DMS114 treated with DMSO at 0.1 percent for 48 hours (cell line): ENCODE measurements around the gene PNPLA5.
"Not testable (repeated sequence)": the region's sequence is repeated elsewhere in the genome, so short reads cannot be mapped to it uniquely, and the experiment has no call there.

Experiments
- DNase-seq: peaks from one replicate; lab custom pipeline; 2025; ENCODE audit not compliant: unreplicated experiment; lab: John Stamatoyannopoulos, UW

Gene PNPLA5, protein sequence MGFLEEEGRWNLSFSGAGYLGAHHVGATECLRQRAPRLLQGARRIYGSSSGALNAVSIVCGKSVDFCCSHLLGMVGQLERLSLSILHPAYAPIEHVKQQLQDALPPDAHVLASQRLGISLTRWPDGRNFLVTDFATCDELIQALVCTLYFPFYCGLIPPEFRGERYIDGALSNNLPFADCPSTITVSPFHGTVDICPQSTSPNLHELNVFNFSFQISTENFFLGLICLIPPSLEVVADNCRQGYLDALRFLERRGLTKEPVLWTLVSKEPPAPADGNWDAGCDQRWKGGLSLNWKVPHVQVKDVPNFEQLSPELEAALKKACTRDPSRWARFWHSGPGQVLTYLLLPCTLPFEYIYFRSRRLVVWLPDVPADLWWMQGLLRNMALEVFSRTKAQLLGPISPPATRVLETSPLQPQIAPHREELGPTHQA

DNA sequence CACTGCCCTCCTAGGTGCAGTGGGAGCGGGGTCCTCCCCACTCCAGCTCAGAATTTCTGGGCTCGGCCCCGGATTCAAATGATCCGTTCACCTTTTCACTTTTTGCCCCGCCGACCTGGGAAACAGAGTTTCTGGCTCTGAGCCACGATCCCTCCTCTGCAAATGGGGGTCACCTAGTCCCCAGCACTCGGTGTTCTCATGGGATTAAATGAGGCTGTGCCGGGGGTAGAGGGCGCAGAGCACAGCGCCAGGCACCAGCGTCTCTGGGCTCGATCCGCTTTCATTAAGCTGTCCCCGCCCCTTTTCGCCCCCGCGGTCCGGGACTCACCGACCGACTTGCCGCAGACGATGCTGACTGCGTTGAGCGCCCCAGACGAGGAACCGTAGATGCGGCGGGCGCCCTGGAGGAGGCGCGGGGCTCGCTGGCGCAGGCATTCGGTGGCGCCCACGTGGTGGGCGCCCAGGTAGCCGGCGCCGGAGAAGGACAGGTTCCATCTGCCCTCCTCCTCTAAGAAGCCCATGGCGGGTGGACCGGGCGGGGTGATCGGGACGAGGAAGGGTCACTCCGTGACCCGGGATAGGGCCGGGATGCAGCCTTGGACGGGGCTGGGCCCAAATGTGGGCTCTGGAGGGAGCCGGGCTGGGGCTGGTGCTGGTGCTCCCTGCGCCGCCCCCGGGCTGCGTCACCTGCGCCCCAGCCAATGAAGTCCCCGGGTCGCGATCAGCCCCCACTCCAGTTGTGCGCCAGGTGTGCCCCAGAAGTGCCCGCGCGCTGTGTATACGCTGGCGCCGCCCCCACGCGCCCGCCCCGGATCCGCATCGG is at the start of gene PNPLA5:
Gene PNPLA5 (minus strand): TSS at position 654 of the 823 bp plus-strand sequence. CDS start 133 bp downstream, at position 521.
- no peak for DNase-seq

DNA sequence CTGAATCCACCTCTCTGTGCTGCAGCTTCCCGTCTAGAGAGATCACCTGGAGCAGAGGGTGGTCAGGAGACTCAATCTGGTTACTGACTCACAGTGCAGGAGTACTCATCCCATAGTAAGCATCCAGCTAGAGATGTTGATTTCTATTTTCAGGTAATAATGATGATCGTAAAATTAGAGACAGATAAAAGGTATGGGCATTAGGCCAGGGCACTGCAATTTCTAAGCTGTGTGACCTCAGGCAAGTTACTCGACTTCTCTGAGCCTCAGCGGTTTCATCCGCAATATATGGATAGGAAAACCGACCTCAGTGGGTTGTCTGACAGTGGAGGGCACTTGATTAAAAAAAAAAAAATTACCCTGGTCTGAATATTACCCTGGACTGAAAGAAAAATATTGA is 49.6 kb upstream of the PNPLA5 start:
- DNase-seq: no peak

DNA sequence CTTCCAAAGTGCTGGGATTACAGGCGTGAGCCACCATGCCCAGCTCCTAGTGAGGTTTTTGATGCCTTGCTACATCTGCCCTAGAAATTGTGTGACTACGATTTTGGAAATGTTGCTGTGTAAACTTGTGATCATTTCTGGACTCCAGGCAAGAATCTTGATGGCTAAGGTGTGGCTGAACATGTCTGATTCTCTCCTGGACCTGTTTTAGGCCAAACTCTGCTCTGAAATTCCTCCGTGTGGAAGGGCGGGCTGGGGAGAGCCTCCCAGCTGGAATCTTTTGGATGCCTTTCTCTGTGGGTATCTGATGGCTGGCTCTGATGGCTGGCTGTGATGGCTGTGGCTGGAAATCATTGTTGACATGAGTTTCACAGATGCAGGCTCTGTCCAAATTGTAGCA is 40.0 kb upstream of the PNPLA5 start:
- DNase-seq: no peak

DNA sequence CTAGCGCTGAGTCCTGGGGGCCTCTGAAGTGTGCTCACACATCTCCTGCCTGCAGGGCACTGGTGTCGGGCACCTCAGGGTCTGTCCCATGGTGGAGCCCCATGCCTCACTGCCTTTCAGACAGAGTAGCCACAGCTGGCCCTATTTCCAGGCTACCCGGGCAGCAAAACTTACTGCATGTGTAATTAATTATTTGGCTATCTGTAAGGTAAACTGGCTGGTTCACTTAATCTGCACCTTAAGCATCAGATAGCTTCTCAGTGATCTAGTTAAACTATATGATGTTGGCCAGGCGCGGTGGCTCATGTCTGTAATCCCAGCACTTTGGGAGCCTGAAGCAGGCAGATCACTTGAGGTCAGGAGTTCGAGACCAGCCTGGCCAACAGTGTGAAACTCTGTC is 37.1 kb upstream of the PNPLA5 start:
- DNase-seq: no peak

DNA sequence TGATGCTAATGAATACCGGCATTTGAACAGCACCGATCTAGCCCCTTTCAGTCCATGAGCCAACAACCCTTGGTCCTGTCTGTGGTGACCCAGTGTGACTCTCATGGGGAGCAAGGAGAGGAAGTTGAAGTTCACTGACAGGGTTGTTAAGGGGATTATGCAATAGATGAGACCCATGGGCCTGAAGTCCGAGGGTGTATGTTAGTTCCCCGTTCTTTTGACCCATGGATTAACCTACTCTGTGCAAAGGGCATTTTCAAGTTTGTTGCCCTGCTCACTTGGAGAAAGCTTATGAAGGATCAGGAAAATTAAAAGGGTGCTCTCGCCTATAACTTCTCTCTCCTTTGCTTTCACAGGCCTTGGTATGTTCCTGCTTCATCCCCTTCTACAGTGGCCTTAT is 36.7 kb upstream of the PNPLA5 start:
- no peak for DNase-seq

DNA sequence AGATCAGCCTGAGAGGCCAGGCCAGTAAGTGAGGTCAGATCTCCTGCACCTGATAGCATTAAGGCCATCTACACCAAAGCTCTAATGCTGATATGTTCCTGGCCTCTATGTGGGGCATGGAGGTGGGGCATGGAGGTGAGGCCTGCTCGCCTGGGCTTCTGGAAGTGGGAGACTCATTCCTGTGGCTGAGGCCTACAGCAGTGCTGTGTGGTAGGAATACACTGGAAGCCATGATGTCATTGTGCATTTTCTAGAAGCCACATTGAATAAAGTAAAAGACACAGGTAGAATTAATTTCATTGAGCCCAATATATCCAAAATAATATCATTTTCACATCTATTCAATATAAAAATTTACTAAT is 34.5 kb upstream of the PNPLA5 start:
- DNase-seq: no peak

DNA sequence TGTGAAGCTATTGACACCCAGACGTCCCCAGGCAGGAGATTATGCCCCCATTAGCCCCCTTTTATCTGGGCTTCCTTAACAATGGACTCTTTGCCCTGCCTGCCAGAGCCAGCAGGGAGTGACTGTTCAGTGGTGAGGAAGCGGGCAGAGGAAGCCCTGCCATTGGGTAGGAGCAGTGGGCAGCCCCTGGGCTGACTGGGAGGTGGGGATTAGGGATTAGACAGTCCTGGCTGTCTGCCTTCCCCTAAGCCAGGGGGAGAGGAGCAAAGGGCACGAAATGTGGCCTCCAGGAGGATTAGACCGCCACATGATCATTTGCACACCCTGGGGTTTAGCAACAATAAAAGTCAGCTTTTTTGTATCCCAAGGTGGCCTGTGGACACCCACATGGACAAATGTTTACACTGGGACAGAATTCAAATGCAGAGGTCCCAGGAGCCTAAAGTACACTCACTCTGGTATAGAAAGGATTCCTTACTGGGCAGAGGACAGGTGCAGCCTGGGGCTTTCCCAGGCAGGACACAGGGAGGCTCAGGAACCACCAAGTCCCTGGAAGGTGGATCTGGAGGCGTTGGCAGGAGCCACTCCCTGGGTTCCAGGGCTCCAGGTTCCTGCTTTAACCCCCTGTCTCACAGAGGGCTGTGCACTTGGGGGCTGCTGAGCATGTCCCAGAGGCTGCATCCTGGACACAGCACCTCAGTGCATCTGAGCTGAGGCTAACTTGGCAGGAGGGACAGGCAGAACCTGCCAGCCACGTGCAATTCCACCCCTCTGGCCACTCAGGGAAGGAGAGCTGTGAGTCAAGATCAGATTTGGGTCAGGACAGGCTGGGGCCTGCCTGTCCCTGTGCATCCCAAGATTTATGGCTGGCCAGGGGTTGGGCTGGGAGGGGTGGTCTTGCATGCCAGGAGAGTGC is 33.9 kb upstream of the PNPLA5 start:
- DNase-seq: no peak

DNA sequence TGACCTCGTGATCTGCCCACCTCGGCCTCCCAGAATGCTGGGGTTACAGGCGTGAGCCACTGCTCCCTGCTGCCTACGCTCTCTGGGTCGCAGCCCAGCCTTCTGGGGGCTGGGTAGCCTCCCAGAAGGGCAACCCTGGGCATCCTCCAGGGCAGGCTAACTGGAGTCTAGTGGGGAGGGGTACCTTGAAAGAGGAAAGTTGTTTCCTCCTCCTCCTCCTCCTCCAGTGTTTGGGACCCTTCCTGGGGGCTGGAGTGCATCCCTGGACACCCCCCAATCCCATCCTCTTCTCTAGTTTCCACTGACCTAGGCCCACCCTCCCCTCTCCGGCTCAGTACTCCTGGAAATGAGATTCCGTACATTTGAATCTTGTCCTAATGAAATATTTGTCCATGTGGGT is 33.1 kb upstream of the PNPLA5 start:
- DNase-seq: no peak

DNA sequence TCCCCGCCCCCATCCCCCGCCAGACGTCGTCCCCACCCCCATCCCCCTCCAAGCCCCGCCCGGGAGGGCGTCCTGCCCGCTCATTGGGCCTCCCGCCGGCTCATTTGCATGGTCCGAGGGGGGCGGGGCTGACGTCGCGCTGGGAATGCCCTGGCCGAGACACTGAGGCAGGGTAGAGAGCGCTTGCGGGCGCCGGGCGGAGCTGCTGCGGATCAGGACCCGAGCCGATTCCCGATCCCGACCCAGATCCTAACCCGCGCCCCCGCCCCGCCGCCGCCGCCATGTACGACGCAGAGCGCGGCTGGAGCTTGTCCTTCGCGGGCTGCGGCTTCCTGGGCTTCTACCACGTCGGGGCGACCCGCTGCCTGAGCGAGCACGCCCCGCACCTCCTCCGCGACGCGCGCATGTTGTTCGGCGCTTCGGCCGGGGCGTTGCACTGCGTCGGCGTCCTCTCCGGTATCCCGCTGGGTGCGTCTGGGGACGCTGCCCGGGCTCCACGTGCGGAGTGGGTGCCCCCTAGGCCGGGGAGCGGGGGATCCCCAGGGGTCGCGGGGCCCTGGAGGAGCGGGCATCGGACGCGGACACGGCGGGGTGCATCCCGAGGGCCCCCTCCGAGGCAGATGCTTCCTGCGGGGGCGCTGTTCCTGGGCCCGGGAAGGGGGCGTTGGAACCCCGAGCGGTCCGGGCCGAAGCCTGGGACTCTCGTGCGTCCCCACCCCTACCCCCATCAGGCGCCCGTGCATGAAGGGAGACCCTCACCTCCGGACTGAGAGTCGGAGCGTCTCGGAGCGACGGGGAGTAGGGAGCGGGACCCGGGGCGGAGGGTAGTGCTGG is 32.0 kb upstream of the PNPLA5 start, which contains the start of gene PNPLA3:
Gene PNPLA3 (plus strand): TSS at position 175 of the 834 bp plus-strand sequence. CDS start 107 bp downstream, at position 282.
- DNase-seq: peak; percentile 46

DNA sequence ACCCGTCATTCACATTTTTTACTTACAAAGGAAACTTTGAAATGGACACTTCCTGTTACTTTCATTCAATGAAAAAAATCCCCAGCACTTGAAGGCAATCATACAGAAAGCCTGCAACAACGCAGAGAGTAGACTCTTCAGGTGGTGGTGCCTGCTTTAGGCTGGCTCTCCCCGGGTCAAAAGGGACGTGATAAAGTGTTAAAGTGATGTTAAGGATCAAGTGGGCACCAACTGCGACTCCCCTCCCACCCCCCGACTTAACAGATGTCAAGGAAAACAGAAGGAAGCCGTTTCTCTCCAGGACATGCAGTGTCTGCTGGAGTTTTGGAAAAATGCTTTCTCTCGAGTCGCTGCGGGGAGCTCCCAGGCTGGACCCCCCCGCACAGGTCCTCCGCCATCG is 31.4 kb upstream of the PNPLA5 start:
- DNase-seq: no peak

DNA sequence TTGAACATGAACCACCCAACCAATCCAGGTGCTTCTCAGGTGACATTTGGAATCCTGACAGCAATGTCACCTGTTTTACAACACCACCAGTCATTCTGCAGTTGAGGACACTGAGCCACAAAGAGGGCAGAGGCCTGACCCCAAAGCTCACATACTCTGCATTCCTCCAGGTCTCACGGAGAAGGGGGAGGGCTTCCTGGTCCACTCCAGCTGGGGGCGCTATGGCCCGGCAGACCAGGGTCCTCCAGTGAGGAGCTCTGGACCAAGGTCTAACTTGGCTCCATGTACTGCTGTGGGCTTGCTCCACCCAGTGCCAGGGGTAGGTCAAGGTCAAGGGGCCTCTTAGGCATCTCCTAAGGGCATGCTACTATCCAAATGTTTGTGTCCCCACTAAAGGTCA is 30.3 kb upstream of the PNPLA5 start:
- no peak for DNase-seq

DNA sequence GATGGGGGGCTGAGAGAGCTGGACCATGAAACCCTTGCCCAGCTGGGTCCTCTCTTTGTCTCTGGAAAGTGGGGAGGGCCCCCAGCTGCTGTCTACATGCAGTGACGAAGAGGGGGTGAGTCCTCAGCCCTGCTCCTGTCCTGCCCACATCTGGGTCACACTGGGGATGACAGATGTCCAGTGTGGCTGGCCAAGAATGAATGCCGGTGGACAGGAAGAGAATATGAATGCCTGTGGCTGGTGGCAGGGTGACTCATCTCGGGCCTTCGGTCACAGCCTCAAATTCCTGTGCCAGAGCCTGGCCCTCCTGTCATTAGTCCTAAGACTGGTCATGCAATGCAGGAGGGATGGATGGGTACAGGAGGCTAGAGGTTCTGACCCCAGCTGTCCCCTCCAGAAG is 29.6 kb upstream of the PNPLA5 start:
- no peak for DNase-seq

DNA sequence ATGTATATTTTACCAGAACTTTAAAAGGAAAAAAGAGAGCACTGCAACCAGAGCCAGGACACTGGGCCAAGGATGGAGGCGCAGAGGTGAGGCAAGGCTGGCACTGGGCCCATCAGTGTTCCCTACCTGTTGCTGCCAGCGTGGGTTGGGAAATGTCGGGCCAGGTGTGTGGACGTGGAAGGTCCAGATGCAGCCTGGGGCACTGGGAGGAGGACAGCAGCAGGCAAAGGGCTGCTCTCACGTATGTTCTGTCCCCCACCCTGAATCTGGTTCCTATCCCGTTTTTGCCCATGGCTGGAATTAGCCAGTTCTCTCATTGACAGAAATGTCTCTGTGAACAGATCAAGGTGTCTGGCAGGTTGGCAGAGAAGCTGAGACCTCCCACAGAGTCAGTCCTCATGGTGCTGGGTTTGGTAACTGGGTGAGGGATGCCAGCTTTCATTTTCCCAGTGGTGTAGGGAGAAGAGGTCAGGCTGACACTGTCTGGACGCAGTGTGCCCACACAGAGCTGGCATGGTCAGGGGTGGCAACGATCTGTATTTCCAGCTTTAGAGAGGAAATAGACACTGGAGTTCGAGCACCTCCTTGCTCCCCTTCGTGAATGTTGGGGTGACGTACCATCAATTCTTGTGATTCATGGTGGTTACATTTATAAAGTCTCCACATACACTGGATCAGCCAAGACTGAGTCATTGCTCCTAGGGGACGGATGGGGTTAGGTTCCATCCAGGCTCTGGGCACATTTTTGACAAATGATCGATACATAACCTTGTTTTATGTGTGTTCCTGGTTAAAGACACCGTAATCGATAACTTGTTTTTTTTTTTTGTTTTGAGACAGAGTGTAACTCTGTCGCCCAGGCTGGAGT is 27.5 kb upstream of the PNPLA5 start:
- DNase-seq: no peak

DNA sequence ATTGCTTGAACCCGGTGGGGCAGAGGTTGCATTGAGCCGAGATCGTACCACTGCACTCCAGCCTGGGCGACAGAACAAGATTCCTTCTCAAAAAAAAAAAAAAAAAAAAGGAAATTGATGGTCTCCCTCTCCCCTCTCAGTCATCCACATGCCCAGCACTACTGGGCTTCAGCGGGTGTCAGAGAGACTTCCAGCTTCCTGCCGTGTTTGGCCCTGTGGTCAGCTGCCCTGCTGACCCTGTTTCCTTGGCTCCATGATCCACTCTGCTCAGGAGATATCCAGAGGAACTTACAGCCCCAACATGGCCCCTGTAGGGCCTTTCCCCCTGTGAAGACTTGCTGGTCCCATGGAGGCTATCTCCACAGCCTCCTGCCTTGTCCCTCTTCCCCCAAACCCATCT is 25.7 kb upstream of the PNPLA5 start:
- no peak for DNase-seq

DNA sequence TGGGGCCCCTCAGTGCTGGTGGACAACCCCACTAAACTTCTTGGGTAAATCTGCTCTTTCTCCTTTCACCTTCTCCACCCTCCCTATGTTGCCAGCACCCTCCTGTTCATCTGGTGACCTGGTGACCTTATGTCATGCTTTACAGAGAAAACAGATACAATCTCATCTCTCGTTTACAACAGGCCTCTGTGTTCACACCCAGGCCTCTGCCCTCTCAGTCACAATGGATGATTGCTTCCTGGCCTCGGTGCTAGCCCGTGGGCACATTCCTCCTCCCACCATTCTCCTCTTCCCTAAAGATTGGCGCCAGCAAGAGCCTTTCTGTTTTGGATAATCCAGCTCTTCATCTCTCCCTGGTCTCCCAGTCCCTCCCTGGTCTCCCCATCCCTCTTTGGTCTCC is 19.5 kb upstream of the PNPLA5 start:
- no peak for DNase-seq

DNA sequence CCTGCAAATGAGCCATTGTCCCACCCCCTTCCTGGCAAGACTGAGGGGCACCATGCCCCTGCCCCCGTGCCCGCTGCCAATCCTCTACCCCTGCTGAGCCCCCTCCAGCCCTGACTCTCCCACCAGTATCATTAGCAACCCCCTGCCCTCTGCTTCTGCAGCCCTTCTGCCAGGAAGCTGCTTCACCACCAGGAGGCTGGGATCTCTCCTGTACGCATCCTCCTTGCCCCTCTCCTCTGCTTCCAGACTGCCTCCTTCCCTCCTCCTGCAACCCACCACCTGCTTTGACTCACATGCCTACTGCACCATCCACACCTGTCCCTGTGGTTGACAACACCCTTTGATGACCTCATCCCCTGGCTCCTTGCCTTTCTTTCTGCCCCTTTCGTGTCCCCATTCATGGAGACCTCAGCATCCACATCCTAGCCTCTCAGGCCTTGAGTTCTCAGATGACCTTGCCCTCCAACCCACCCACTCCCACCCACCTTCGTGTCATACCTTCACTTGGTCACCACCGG is 18.4 kb upstream of the PNPLA5 start:
- DNase-seq: no peak

DNA sequence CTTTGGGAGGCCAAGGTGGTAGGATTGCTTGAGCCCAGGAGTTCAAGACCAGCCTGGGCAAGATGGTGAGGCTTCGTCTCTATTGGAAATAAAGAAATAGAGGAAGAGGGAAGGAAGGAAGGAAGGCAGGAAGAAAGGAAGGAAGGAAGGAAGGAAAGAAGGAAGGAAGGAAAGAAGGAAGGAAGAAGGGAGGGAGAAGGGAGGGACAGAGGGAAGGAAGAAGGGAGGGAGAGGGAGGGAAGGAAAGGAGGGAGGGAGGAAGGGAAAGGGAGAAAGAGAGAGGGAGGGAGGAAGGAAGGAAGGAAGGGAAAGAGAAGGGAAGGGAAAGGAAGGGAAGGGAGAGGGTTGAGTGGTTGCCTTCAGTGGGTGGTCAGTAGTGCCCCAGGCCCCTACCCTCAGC is 17.9 kb upstream of the PNPLA5 start:
- DNase-seq: no peak

DNA sequence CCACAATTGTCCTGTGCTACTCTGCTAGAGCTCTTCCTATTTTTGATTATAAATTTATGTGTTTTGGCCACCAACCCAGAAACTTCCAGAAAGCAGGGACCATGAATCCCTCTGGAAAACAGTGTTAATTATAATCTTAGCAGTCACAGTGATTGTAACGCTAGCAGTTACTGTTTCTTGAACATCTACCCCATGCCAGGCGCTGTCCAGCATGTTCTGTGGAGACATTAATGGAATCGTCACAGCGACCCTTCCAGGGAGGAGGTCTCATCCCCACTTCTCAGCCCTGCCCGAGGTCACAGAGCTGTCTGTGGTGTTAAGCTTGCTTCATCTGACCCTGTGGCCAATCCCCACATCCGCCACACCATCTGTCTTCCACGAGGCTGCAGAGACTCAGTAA is 13.9 kb upstream of the PNPLA5 start:
- no peak for DNase-seq

DNA sequence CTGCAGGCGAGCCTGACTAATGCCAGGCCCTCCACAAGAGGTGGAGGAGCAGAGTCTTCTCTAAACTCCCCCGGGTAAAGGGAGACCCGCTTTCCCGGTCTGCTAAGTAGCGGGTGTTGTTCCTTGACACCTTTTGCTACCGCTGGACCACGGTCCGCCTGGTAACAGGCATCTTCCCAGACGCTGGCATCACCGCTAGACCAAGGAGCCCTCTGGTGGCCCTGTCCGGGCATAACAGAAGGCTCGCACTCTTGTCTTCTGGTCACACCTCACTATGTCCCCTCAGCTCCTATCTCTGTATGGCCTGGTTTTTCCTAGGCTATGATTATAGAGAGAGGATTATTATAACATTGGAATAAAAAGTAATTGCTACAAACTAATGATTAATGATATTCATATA is 12.6 kb upstream of the PNPLA5 start:
- not testable (repeated sequence) for DNase-seq
